HG03439 (cell line): ENCODE results near the gene DTX2.
"Not testable (repeated sequence)": the region's sequence is repeated elsewhere in the genome, so short reads cannot be mapped to it uniquely, and the experiment has no call there.

Experiments used
- ATAC-seq: cut with Tn5 transposase; IDR thresholded peaks from one replicate; pipeline ENCODE4 v1.9.1; 2021; ENCODE audit warnings: mild to moderate bottlenecking, moderate library complexity; ENCODE audit not compliant: unreplicated experiment

DTX2 gene

GRCh38 chr7:76485822-76486610 is 24.5 kb downstream of the DTX2 start:
- peak; percentile 18 for ATAC-seq

GRCh38 chr7:76486618-76487017 is 25.1 kb downstream of the DTX2 start:
- peak; percentile 95 for ATAC-seq

- not testable (repeated sequence) for ATAC-seq
Measured at GRCh38 chr7:76487969-76488368, 26.5 kb downstream of the DTX2 start.

- ATAC-seq, result not testable (repeated sequence)
Measured at GRCh38 chr7:76492139-76492538, 30.6 kb downstream of the DTX2 start.

- not testable (repeated sequence) for ATAC-seq
Measured at GRCh38 chr7:76495717-76496116, 34.2 kb downstream of the DTX2 start.

GRCh38 chr7:76497918-76498582 is 36.5 kb downstream of the DTX2 start:
- not testable (repeated sequence) for ATAC-seq

GRCh38 chr7:76498583-76499200 is 37.2 kb downstream of the DTX2 start:
- not testable (repeated sequence) for ATAC-seq

GRCh38 chr7:76499201-76499923 is 37.9 kb downstream of the DTX2 start:
- ATAC-seq, result not testable (repeated sequence)

GRCh38 chr7:76499924-76500241 is 38.4 kb downstream of the DTX2 start:
- ATAC-seq, result not testable (repeated sequence)

GRCh38 chr7:76502224-76502623 is 40.7 kb downstream of the DTX2 start:
- not testable (repeated sequence) for ATAC-seq

GRCh38 chr7:76502836-76503235 is 41.3 kb downstream of the DTX2 start:
- not testable (repeated sequence) for ATAC-seq

GRCh38 chr7:76503244-76503643 is 41.7 kb downstream of the DTX2 start:
- not testable (repeated sequence) for ATAC-seq

- ATAC-seq, result not testable (repeated sequence)
Measured at GRCh38 chr7:76504351-76505167, 43.0 kb downstream of the DTX2 start.

GRCh38 chr7:76505168-76506080 is 43.9 kb downstream of the DTX2 start:
- no peak for ATAC-seq

GRCh38 chr7:76506081-76506440 is 44.6 kb downstream of the DTX2 start:
- no peak for ATAC-seq

- not testable (repeated sequence) for ATAC-seq
Measured at GRCh38 chr7:76506643-76507042, 45.1 kb downstream of the DTX2 start.

- no peak for ATAC-seq
Measured at GRCh38 chr7:76507723-76508406, 46.4 kb downstream of the DTX2 start.

- no peak for ATAC-seq
Measured at GRCh38 chr7:76509931-76510877, 48.7 kb downstream of the DTX2 start, which contains the start of gene UPK3B. TSS of gene UPK3B (plus strand) at chr7:76510552. CDS start at chr7:76510653, 101 bp downstream.
